ENCODE data around the gene ZNF792. TPM values are rescaled to one million over a fixed set of nuclear protein-coding genes. Genes with fewer than 3 reads are reported as not detected.

ZNF792 gene
- total RNA-seq, 1 experiment from 2014 or later: 15.4 TPM

DNA sequence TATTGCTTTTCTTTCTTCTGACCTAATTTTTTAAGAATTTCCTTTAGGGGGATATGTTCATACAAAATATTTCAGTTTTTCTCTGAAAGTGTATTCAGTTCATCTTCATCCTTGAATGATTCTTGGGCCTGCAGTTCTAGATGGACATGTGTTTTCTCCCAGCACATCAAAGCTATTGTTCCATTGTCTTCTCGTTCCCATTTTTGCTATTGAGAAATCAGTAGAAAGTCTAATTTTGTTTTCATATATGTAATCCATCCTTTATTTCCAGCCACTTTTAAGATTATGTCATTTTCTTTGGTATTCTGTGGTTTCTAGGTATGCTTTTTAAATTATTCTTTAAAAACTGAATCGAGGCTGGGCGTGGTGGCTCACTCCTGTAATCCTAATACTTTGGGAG lies 20.3 kb upstream of the ZNF792 start:
- POLR2A ChIA-PET (ENCODE audit: low non-redundant PET): no interaction called here

DNA sequence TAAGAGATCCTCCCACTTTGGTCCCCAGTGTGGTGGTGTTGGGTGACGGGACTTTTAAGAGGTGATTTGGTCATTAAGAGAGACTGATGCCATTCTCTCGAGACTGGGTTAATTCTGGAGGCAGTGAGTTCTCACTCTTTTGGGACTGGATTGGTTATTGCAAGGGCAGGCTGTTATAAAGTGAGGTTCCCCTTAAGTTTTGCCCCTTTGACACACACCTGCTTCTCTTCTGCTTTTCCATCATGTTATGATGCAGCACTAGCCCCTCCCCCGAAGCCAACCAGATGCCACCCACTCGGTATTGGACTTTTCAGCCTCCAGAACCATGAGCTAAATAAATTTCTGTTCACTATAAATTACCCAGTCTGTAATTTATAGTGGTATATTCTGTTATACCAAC lies 19.8 kb upstream of the ZNF792 start:
- Histone ChIP-seq H3K4me3 (ENCODE audit: low read depth, low read length, poor library complexity, severe bottlenecking) (no peak overlapping the region), H3K9me3 (ENCODE audit: low read depth, low read length, poor library complexity, severe bottlenecking) (peaks cover 8% of the 10 kb centered on the region), H3K36me3 (ENCODE audit: insufficient read depth, low read length, poor library complexity, severe bottlenecking) (no peaks in the 10 kb centered on the region), H3K27ac (ENCODE audit: low read depth, low read length, poor library complexity, severe bottlenecking) (no peak overlapping the region), H3K27me3 (replicated peaks; ENCODE audit: insufficient read depth, low read depth, low read length, poor library complexity) (no peaks in the 10 kb centered on the region), H3K4me1 (ENCODE audit: insufficient read depth, low read length, poor library complexity, severe bottlenecking) (peaks cover 10% of the 10 kb centered on the region)
- intact Hi-C loops (cut with micrococcal nuclease; ENCODE audit: unreplicated experiment): no loop called here
- TF ChIP-seq, protein P1, sequence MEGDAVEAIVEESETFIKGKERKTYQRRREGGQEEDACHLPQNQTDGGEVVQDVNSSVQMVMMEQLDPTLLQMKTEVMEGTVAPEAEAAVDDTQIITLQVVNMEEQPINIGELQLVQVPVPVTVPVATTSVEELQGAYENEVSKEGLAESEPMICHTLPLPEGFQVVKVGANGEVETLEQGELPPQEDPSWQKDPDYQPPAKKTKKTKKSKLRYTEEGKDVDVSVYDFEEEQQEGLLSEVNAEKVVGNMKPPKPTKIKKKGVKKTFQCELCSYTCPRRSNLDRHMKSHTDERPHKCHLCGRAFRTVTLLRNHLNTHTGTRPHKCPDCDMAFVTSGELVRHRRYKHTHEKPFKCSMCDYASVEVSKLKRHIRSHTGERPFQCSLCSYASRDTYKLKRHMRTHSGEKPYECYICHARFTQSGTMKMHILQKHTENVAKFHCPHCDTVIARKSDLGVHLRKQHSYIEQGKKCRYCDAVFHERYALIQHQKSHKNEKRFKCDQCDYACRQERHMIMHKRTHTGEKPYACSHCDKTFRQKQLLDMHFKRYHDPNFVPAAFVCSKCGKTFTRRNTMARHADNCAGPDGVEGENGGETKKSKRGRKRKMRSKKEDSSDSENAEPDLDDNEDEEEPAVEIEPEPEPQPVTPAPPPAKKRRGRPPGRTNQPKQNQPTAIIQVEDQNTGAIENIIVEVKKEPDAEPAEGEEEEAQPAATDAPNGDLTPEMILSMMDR (conservative IDR thresholded peaks at IDR 0.05; ENCODE audit: low read depth, low read length): no peak
- no peak for TF ChIP-seq EZH2 (IDR thresholded peaks at IDR 0.05; ENCODE audit: borderline replicate concordance, low read depth, low read length, poor library complexity, severe bottlenecking)
- ChIA-PET CTCF (interaction anchor here (0.6 kb wide), 1 partner anchor 47 kb away, joined by 3 read pairs; no protein-coding TSS in a partner anchor), POLR2A (ENCODE audit: low non-redundant PET) (no interaction called here)
- no TSS peak for BruUV-seq (replicated peaks)
- no peak for DNase-seq (ENCODE audit: low spot score)

More for the DNA sequence above, 20.3 kb upstream of the ZNF792 start:
- Histone ChIP-seq H3K4me1 (ENCODE audit: insufficient read depth, low read length, poor library complexity, severe bottlenecking) (peaks cover 10% of the 10 kb centered on the region), H3K9me3 (ENCODE audit: low read depth, low read length, poor library complexity, severe bottlenecking) (peaks cover 8% of the 10 kb centered on the region), H3K27ac (ENCODE audit: low read depth, low read length, poor library complexity, severe bottlenecking) (no peak overlapping the region), H3K27me3 (replicated peaks; ENCODE audit: insufficient read depth, low read depth, low read length, poor library complexity) (no peaks in the 10 kb centered on the region), H3K36me3 (ENCODE audit: insufficient read depth, low read length, poor library complexity, severe bottlenecking) (no peaks in the 10 kb centered on the region), H3K4me3 (ENCODE audit: low read depth, low read length, poor library complexity, severe bottlenecking) (no peak overlapping the region)
- DNase-seq (ENCODE audit: low spot score): no peak
- intact Hi-C loops (cut with micrococcal nuclease; ENCODE audit: unreplicated experiment): no loop called here
- TF ChIP-seq EZH2 (IDR thresholded peaks at IDR 0.05; ENCODE audit: borderline replicate concordance, low read depth, low read length, poor library complexity, severe bottlenecking): no peak
- TF ChIP-seq, protein P1 (conservative IDR thresholded peaks at IDR 0.05; ENCODE audit: low read depth, low read length): no peak
- no TSS peak for BruUV-seq (replicated peaks)
- CTCF ChIA-PET: interaction anchor here (0.6 kb wide), 1 partner anchor 46 kb away, joined by 3 read pairs; no protein-coding TSS in a partner anchor

DNA sequence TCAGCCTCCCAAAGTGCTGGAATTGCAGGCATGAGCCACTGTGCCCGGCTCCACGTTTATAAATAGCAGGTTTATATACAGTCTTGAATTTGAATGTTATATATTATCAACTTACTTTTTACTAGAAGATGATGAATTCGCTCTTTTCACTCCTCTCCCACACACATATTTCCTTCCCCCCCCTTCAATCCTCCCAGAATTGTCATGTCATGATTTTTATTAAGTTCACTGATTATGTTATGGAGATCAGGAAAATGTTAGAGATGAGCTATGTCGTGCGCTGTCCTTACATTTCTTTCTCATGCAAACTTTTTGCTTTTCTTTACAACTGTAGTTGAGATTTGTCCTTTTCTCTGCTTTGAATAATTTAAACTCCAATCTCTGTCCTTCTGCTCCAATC lies 18.2 kb upstream of the ZNF792 start:
- peaks cover 10% of the 10 kb centered on the region for H3K4me1 ChIP-seq (ENCODE audit: insufficient read depth, low read length, poor library complexity, severe bottlenecking)
- peaks cover 8% of the 10 kb centered on the region for H3K9me3 ChIP-seq (ENCODE audit: low read depth, low read length, poor library complexity, severe bottlenecking)
- ChIA-PET POLR2A (ENCODE audit: low non-redundant PET) (no interaction called here), CTCF (no interaction called here)
- no peak overlapping the region for H3K27ac ChIP-seq (ENCODE audit: low read depth, low read length, poor library complexity, severe bottlenecking)
- H3K4me3 ChIP-seq (ENCODE audit: low read depth, low read length, poor library complexity, severe bottlenecking): no peak overlapping the region
- TF ChIP-seq, protein P1 (conservative IDR thresholded peaks at IDR 0.05; ENCODE audit: low read depth, low read length): no peak
- no peaks in the 10 kb centered on the region for H3K36me3 ChIP-seq (ENCODE audit: insufficient read depth, low read length, poor library complexity, severe bottlenecking)
- no TSS peak for BruUV-seq (replicated peaks)
- no peaks in the 10 kb centered on the region for H3K27me3 ChIP-seq (replicated peaks; ENCODE audit: insufficient read depth, low read depth, low read length, poor library complexity)
- intact Hi-C loops (cut with micrococcal nuclease; ENCODE audit: unreplicated experiment): no loop called here
- DNase-seq (ENCODE audit: low spot score): no peak

All from A673 (cell line).